Endothelial cell of umbilical vein (primary cell): ENCODE measurements around the gene MSANTD2.

Source experiments
- EZH2 ChIP-seq: IDR thresholded peaks from 2 replicates; pipeline ENCODE4 v1.6.1; 2012; ENCODE audit warnings: borderline replicate concordance, low read depth, mild to moderate bottlenecking, moderate library complexity, low read length, inconsistent platforms; ENCODE audit not compliant: severe bottlenecking
- FOS ChIP-seq: IDR thresholded peaks from 2 replicates; pipeline ENCODE4 v1.6.1; 2011; ENCODE audit warnings: mild to moderate bottlenecking, low read length, moderate library complexity, borderline replicate concordance; ENCODE audit not compliant: insufficient read depth
- GATA2 ChIP-seq: IDR thresholded peaks from 2 replicates; pipeline ENCODE4 v1.7.0; 2011; ENCODE audit warnings: low read depth, mild to moderate bottlenecking, moderate library complexity, mixed read lengths, low read length; ENCODE audit not compliant: insufficient read length, insufficient read depth
- JUN ChIP-seq: IDR thresholded peaks from 2 replicates; pipeline ENCODE4 v1.6.1; 2011; ENCODE audit warnings: borderline replicate concordance, low read depth; ENCODE audit not compliant: insufficient read length, insufficient read depth
- MYC ChIP-seq: IDR thresholded peaks from one replicate; pipeline ENCODE4 v1.6.1; 2011; ENCODE audit warnings: mild to moderate bottlenecking, low read depth, low read length
- POLR2A ChIP-seq: IDR thresholded peaks from 2 replicates; pipeline ENCODE4 v1.6.1; 2012; ENCODE audit warnings: low read depth, mild to moderate bottlenecking, control low read depth, low read length
- POLR2AphosphoS5 ChIP-seq: IDR thresholded peaks from 2 replicates; pipeline ENCODE4 v1.6.1; 2012; ENCODE audit warnings: low read depth, mild to moderate bottlenecking, control low read depth, low read length, moderate library complexity; ENCODE audit not compliant: insufficient read depth
- TF ChIP-seq, protein P1 (sequence below), 2 donors: IDR thresholded peaks; 1 replicate in 1 of 2; 2 replicates in 1 of 2; pipeline ENCODE4 v1.5.1; 2011; ENCODE audit warnings: low read length in 2 of 2, mild to moderate bottlenecking in 2 of 2, moderate library complexity in 2 of 2, control low read depth in 1 of 2, inconsistent platforms in 1 of 2, low read depth in 1 of 2; ENCODE audit not compliant: insufficient read depth in 1 of 2; ENCODE audit errors: extremely low read depth in 1 of 2
- TF ChIP-seq, protein P2 (sequence below): IDR thresholded peaks from 2 replicates; pipeline ENCODE4 v1.6.1; 2011; ENCODE audit not compliant: insufficient read depth, insufficient read length

DNA sequence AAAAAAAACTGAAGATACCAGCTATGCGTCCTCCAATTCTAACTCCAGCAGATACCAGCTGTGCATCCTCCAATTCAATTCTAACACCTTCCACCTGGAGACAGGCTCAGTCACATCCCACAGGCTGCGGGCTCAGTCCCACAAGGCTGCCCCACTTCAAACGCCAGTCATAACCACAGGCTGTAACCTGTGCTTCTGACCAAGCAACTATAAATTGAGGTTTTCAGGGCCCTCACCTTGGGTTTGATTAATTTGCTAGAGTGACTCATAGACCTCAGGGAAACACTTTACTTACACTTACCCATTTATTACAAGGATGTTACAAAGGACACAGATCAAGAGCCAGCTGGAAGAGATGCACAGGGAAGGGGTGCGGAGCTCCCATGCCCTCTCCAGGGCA is 32.4 kb upstream of the MSANTD2 start:
- TF ChIP-seq POLR2A (no peak), EZH2 (no peak), JUN (no peak), POLR2AphosphoS5 (no peak), MYC (no peak), FOS (no peak), GATA2 (no peak)
- TF ChIP-seq, protein P1, sequence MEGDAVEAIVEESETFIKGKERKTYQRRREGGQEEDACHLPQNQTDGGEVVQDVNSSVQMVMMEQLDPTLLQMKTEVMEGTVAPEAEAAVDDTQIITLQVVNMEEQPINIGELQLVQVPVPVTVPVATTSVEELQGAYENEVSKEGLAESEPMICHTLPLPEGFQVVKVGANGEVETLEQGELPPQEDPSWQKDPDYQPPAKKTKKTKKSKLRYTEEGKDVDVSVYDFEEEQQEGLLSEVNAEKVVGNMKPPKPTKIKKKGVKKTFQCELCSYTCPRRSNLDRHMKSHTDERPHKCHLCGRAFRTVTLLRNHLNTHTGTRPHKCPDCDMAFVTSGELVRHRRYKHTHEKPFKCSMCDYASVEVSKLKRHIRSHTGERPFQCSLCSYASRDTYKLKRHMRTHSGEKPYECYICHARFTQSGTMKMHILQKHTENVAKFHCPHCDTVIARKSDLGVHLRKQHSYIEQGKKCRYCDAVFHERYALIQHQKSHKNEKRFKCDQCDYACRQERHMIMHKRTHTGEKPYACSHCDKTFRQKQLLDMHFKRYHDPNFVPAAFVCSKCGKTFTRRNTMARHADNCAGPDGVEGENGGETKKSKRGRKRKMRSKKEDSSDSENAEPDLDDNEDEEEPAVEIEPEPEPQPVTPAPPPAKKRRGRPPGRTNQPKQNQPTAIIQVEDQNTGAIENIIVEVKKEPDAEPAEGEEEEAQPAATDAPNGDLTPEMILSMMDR (IDR thresholded peaks at IDR 0.05; ENCODE audit: extremely low read depth in 1 of 2, insufficient read depth in 1 of 2, low read depth in 1 of 2, low read length in 2 of 2) = no peak
- TF ChIP-seq, protein P2, sequence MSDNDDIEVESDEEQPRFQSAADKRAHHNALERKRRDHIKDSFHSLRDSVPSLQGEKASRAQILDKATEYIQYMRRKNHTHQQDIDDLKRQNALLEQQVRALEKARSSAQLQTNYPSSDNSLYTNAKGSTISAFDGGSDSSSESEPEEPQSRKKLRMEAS = no peak
